ENCODE data around the gene BAHD1. TPM values are rescaled to one million over a fixed set of nuclear protein-coding genes. Genes with fewer than 3 reads are reported as not detected.

Gene BAHD1
- total and polyA plus RNA-seq, 9 donors, result 14.8 to 67.3 (median 40.1) TPM

DNA sequence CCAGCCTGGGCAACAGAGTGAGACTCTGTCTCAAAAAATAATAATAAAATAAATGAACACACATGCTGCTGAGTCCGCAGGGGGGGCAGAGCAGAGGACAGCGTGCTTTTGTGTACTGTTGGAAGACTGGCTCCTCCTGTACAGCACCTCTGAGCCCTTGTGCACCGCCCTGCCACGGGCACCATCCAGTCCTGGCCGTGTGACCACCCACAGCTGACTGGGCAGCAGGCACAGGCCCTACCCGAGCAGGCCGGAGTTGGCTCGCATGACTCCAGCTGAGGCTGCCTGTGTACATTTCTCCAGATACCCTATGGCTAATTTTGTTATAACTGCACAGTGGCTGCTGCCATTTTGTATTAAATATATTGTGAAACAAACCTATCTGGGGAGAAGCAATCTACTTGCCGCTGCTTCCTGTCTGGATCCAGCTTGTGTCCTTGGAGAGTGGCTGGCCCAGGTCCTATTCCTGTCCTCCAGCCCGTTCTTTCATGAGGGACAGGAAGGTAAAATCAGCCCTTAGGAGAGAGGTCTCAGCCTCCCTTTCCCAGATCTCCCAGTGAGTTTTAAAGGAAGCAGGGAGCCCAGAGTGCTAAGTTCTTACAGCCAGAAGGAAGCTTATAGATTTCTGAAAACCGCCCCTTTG lies 20.6 kb upstream of the BAHD1 start:
- H3K4me3 ChIP-seq, result no peak overlapping the region
- TF ChIP-seq EP300 (IDR thresholded peaks at IDR 0.05) (no peak), POLR2A (IDR thresholded peaks at IDR 0.05) (no peak)
- TF ChIP-seq, protein P1, sequence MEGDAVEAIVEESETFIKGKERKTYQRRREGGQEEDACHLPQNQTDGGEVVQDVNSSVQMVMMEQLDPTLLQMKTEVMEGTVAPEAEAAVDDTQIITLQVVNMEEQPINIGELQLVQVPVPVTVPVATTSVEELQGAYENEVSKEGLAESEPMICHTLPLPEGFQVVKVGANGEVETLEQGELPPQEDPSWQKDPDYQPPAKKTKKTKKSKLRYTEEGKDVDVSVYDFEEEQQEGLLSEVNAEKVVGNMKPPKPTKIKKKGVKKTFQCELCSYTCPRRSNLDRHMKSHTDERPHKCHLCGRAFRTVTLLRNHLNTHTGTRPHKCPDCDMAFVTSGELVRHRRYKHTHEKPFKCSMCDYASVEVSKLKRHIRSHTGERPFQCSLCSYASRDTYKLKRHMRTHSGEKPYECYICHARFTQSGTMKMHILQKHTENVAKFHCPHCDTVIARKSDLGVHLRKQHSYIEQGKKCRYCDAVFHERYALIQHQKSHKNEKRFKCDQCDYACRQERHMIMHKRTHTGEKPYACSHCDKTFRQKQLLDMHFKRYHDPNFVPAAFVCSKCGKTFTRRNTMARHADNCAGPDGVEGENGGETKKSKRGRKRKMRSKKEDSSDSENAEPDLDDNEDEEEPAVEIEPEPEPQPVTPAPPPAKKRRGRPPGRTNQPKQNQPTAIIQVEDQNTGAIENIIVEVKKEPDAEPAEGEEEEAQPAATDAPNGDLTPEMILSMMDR (IDR thresholded peaks at IDR 0.05), result no peak
- H3K36me3 ChIP-seq, result no peaks in the 10 kb centered on the region
- intact Hi-C loops (cut with DNase I), result loop anchor here in 3 of 4 donors (2.0 to 10.0 kb wide), 8 partner anchors 53 to 375 kb away; partner anchors contain the start of gene ANKRD63 (in 2 of the 3)
- peak in 4 of 5 donors; percentile 47 to 60 (median 54) for DNase-seq
- no peaks in the 10 kb centered on the region for H3K9me3 ChIP-seq
- 24 to 39% (median 26%) methylated on average over 11 of the region's 11 CpGs for WGBS, 3 donors
- peak overlapping the region in 1 of 2 donors; percentile 54 for H3K27ac ChIP-seq
- H3K27me3 ChIP-seq, result no peaks in the 10 kb centered on the region
- peaks cover 14% of the 10 kb centered on the region for H3K4me1 ChIP-seq (ENCODE audit: insufficient read depth)

DNA sequence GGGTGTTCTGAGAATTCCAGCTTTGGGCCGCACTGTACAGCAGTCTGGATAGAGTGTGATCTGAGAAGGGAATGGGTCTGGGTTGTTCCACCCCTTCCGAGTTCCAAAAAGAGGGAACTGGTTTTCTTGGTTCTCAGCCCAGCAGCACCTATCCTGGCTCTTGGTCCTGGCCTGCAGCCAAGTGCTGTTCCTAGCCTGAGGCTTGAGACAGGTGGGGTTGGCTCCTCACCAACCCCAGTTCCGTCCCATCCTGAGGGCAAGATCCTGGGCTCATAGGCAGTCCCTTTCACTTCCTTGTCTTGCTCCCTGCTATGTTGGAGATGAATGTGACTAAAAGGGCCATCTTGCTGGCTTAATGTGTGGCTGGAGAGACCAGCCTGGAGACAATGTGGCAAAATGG lies 20.0 kb upstream of the BAHD1 start:
- Histone ChIP-seq H3K4me1 (ENCODE audit: insufficient read depth) (peaks cover 14% of the 10 kb centered on the region), H3K27me3 (no peaks in the 10 kb centered on the region), H3K36me3 (no peaks in the 10 kb centered on the region), H3K9me3 (no peaks in the 10 kb centered on the region), H3K27ac (peak overlapping the region in 1 of 2 donors; percentile 54), H3K4me3 (no peak overlapping the region)
- WGBS, 3 donors, result 14 to 51% (median 22%) methylated on average over 3 of the region's 3 CpGs
- TF ChIP-seq, protein P1 (IDR thresholded peaks at IDR 0.05), result no peak
- intact Hi-C loops (cut with DNase I), result loop anchor here in 3 of 4 donors (2.0 to 10.0 kb wide), 8 partner anchors 53 to 376 kb away; partner anchors contain the start of gene ANKRD63 (in 2 of the 3)
- DNase-seq, result peak; percentile 40 to 72 (median 59)

DNA sequence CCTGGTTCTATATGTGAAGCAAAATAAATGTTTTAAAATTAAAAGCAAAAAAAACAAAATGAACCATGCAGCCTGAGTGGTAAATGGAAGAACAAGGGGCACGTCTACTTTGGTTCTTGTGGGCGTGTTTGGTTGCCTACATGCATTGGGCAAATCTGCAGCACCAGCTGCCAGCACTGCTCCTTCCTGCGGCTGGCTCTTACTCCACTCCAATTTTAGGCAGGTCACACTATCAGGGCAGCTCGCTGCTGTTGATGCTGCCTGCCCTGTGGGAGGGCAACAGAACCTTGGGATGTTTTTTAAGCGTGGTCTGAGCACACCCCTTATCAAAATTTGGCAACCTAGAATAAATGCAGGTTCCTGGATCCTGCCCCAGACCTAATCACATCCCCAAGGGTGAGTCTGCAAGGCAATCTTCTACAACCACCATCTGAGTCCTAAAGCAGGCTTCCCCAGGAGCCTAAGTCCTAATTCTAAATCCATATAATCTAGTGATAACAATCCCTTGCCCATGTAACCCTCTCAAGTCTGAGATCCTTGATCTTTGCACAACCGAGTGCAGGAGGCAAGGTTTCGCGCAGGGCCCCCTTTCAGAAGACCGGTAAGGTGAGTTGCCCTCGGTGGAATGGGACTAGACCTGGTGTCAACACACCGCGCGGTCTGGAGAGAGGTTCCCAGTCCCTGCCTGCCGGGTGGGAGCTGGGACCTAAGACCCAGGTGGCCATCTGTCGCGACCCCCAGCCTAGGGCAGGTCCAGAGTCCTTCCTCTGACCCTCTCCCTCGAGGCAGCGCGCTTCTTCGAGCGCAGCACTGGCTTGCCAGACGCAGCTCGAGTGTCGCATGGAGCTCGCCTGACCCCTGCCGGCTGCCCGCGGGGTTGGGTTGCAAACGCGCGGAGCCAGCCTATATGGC lies 19.3 kb upstream of the BAHD1 start:
- TF ChIP-seq POLR2A (IDR thresholded peaks at IDR 0.05), result no peak
- TF ChIP-seq EP300 (IDR thresholded peaks at IDR 0.05), result no peak
- TF ChIP-seq, protein P1 (IDR thresholded peaks at IDR 0.05), result peak; percentile 86 to 94 (median 90)
- peak overlapping the region in 1 of 2 donors; percentile 58 for H3K27ac ChIP-seq
- no peaks in the 10 kb centered on the region for H3K36me3 ChIP-seq
- H3K9me3 ChIP-seq, result no peaks in the 10 kb centered on the region
- no peak overlapping the region for H3K4me3 ChIP-seq
- intact Hi-C loops (cut with DNase I), result loop anchor here in 3 of 4 donors (2.0 to 10.0 kb wide), 8 partner anchors 54 to 377 kb away; partner anchors contain the start of gene ANKRD63 (in 2 of the 3)
- WGBS, 3 donors, result 5 to 15% (median 6%) methylated on average over 28 to 31 of the region's 31 CpGs
- H3K27me3 ChIP-seq, result no peaks in the 10 kb centered on the region
- H3K4me1 ChIP-seq (ENCODE audit: insufficient read depth), result peaks cover 14% of the 10 kb centered on the region
- peak; percentile 73 to 87 (median 83) for DNase-seq

DNA sequence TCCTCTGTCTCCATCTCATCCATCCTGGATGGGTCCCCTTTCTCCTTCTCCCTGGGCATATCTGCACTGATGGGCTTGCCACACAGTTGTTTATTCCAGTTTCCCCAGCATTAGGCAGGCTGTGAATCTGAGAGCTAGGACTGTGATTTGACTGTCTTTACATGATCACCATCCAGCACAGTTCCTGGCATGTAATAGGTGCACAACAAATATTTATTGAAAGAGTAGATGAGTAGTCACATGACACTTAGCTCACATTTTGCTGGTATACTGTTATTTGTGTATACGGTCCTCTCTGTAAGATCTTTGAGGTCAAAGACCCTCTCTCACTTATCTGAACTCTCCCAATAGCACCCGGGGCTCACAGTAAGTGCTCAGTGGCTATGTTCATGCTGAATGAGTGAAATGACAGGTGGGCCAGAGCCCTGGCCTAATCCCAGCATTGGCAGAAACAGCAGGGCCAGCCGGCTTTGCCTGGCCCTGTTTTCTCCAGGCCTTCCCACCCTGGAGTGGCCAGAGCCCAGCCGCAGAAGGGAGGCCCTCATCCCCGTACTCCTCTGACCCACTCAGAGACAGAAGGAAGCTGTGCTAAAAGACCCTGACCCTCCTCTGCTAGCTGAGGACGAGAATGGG lies 16.2 kb upstream of the BAHD1 start:
- Histone ChIP-seq H3K4me3 (no peak overlapping the region), H3K27ac (no peak overlapping the region), H3K9me3 (no peaks in the 10 kb centered on the region), H3K36me3 (no peaks in the 10 kb centered on the region), H3K27me3 (no peaks in the 10 kb centered on the region), H3K4me1 (ENCODE audit: insufficient read depth) (peaks cover 14% of the 10 kb centered on the region)
- no peak for TF ChIP-seq EP300 (IDR thresholded peaks at IDR 0.05)
- TF ChIP-seq, protein P1 (IDR thresholded peaks at IDR 0.05), result no peak
- TF ChIP-seq POLR2A (IDR thresholded peaks at IDR 0.05), result no peak
- intact Hi-C loops (cut with DNase I), result loop anchor here in 3 of 4 donors (5.0 to 10.0 kb wide), 6 partner anchors 57 to 380 kb away; partner anchors contain the start of gene ANKRD63 (in 2 of the 3)
- 80 to 85% (median 84%) methylated on average over 6 of the region's 6 CpGs for WGBS, 3 donors
- no peak for DNase-seq

All from ovary (tissue), 9 donors.